Glutamatergic neuron (in vitro differentiated cells): ENCODE results near the gene HRH2. TPM values are rescaled to one million over a fixed set of nuclear protein-coding genes. Genes with fewer than 3 reads are reported as not detected.

ENCODE experiments used
- DNase-seq: peaks from one replicate; pipeline ENCODE4 v3.0.0; 2022
- H3K27ac Mint-ChIP-seq: one replicate; pipeline ENCODE4 v1.8.0; 2020; ENCODE audit warnings: mild to moderate bottlenecking, mixed read lengths, inconsistent platforms; ENCODE audit not compliant: unreplicated experiment
- H3K27me3 Mint-ChIP-seq: one replicate; pipeline ENCODE4 v1.8.0; 2020; ENCODE audit warnings: mild to moderate bottlenecking, moderate library complexity, mixed read lengths, inconsistent platforms; ENCODE audit not compliant: unreplicated experiment
- H3K36me3 Mint-ChIP-seq: one replicate; pipeline ENCODE4 v1.8.0; 2020; ENCODE audit warnings: mild to moderate bottlenecking, mixed read lengths, inconsistent platforms; ENCODE audit not compliant: unreplicated experiment
- H3K4me1 Mint-ChIP-seq: one replicate; pipeline ENCODE4 v1.8.0; 2020; ENCODE audit warnings: mild to moderate bottlenecking, low read depth, mixed read lengths, inconsistent platforms; ENCODE audit not compliant: unreplicated experiment
- H3K4me3 Mint-ChIP-seq: one replicate; pipeline ENCODE4 v1.8.0; 2020; ENCODE audit warnings: mild to moderate bottlenecking, mixed read lengths, inconsistent platforms; ENCODE audit not compliant: unreplicated experiment
- H3K9me3 Mint-ChIP-seq: one replicate; pipeline ENCODE4 v1.8.0; 2020; ENCODE audit warnings: mild to moderate bottlenecking, moderate library complexity, mixed read lengths, inconsistent platforms; ENCODE audit not compliant: unreplicated experiment
- total RNA-seq: library from RNA; stranded (reverse); fragmentation: NEBNext Ultra II Directional; extraction: Animal tissue kit (Norgen Biotek cat#: 25700); gene quantifications from one replicate; pipeline ENCODE4 v1.2.1, GENCODE V29; 2021; ENCODE audit not compliant: unreplicated experiment
- TF ChIP-seq, protein P1 (sequence below): fragments of 200-600 bp; sonication (generic); IDR thresholded peaks from one replicate; pipeline ENCODE4 v1.5.0; 2021; ENCODE audit not compliant: partially characterized antibody, unreplicated experiment

The HRH2 gene
- total RNA-seq, 1 donor from 2014 or later: not detected

DNA sequence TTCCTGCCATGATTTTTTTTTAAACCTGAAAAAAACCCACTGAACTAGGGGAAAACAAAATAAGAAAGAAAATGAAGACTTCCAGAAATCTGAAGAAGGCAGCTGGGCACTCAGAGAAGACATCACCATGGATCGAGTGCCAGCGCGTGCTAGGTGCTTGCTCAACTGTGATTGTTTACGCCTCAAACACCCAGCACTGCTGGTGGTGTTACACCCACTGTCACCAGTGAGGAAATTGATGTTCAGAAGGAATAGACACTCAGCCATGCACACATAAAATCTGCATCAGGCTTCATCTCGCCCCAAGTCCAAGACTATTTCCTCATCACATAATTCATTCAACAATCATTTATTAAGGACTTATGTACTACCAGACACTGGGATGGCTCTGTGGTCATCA is 82.1 kb downstream of the HRH2 start:
- DNase-seq: no peak
- Mint-ChIP-seq H3K27ac (no peak overlapping the region), H3K9me3 (no peaks in the 10 kb centered on the region), H3K36me3 (no peaks in the 10 kb centered on the region), H3K4me3 (no peak overlapping the region), H3K27me3 (peaks cover 11% of the 10 kb centered on the region), H3K4me1 (peaks cover 6% of the 10 kb centered on the region)
- TF ChIP-seq, protein P1, sequence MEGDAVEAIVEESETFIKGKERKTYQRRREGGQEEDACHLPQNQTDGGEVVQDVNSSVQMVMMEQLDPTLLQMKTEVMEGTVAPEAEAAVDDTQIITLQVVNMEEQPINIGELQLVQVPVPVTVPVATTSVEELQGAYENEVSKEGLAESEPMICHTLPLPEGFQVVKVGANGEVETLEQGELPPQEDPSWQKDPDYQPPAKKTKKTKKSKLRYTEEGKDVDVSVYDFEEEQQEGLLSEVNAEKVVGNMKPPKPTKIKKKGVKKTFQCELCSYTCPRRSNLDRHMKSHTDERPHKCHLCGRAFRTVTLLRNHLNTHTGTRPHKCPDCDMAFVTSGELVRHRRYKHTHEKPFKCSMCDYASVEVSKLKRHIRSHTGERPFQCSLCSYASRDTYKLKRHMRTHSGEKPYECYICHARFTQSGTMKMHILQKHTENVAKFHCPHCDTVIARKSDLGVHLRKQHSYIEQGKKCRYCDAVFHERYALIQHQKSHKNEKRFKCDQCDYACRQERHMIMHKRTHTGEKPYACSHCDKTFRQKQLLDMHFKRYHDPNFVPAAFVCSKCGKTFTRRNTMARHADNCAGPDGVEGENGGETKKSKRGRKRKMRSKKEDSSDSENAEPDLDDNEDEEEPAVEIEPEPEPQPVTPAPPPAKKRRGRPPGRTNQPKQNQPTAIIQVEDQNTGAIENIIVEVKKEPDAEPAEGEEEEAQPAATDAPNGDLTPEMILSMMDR: no peak

DNA sequence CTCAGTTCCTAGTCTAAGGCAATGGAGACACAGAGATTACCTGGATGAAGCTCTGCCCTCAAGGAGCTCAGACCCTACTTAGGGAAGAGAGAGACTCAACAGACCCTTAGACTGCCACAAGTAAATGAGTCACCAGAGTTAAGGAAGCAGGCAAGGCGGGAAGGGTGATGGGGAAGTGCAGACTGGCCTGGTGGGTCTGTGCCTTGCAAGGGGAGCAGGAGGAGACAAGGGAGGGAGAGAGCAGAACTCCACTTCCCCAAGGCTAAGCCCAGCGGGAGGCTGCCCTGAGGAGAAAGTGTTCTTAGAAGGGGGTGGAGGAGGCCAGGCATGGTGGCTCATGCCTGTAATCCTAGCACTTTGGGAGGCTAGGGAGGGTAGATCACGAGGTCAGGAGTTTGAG is 83.7 kb downstream of the HRH2 start:
- no peak overlapping the region for H3K27ac Mint-ChIP-seq
- H3K4me3 Mint-ChIP-seq: no peak overlapping the region
- peaks cover 6% of the 10 kb centered on the region for H3K4me1 Mint-ChIP-seq
- H3K27me3 Mint-ChIP-seq: peaks cover 11% of the 10 kb centered on the region
- H3K9me3 Mint-ChIP-seq: peaks cover 3% of the 10 kb centered on the region
- no peak for DNase-seq
- no peaks in the 10 kb centered on the region for H3K36me3 Mint-ChIP-seq
- TF ChIP-seq, protein P1: no peak

DNA sequence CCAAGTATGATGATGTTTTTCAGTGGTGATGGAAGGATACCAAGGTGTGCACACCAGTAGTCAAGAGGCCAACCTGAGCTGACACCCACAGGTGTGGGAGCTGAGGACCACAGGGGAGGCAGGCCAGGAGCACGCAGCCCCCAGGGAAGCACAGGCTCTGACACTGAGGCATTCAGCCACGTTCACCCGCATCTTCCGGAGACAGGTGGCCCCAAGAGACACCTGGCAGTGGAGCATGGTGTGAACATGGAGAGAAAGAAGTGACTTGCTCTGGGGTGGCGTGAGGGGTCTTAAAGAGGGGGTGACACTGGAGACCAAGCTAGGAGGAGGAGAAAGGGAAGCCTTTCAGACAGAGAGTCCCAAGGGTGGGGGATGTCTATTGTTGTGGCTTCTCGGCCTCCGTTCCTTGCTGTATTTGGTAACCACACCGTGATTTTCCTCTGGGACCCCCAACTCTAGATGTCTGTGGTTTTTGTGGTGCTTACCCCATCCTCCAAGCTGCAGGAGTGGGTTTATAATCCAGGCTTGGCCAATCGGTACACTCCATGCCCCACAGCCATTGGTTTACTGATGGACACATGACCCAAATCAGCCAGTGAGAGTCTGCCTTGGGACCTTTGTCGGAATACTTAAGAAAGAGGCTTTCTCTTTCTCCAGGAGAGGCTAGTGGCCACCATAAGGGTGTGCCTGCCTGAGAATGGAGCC is 84.6 kb downstream of the HRH2 start:
- no peak for DNase-seq
- Mint-ChIP-seq H3K9me3 (peaks cover 3% of the 10 kb centered on the region), H3K4me1 (peaks cover 13% of the 10 kb centered on the region), H3K36me3 (no peaks in the 10 kb centered on the region), H3K4me3 (no peak overlapping the region), H3K27me3 (peaks cover 11% of the 10 kb centered on the region), H3K27ac (no peak overlapping the region)
- TF ChIP-seq, protein P1: no peak

DNA sequence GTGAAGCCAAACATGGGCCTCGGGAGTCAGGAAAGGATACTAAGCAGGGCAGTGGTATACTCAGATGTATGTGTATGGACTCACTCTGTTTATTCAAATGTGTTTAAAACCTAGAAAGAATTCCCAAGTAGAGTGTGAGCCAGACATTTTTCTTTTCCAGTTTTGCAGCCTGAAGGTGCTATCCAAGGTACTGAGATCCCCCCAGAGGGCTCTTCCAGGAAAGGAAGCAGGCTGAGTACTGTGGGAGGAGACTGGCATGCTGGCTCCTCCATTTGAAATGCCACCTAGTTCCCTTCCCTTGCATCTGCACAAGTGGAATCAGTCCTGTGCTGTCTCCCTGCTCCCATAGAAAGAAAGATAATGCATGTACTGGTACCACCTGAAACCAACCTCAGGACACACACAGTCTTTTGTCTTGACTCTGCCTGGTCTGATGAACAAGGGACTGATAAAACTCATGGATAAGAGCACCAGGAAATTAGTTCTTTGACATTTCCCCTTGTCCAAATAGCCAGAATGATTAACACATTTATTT is 85.9 kb downstream of the HRH2 start:
- DNase-seq: no peak
- TF ChIP-seq, protein P1: no peak
- Mint-ChIP-seq H3K36me3 (no peaks in the 10 kb centered on the region), H3K4me1 (peaks cover 16% of the 10 kb centered on the region), H3K4me3 (no peak overlapping the region), H3K9me3 (peaks cover 3% of the 10 kb centered on the region), H3K27me3 (peaks cover 9% of the 10 kb centered on the region), H3K27ac (no peak overlapping the region)

DNA sequence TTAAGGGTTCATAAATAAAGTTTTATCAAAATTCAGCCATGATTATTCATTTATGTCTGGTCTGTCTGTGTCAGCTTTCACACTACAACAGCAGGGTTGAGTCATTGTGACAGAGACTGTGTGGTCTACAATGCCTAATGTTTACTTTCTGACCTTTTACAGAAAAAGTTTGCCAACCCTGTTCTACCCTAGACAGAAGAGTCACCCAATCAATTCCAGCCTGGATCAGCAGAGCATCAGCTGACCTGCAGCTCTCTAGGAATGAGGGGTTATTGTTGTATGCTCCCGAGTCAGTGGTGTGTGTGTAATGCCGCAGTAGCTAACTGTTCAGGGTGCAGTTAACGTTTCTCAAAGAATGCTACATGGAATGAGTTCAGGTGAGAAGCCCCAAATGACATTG is 87.3 kb downstream of the HRH2 start:
- H3K27ac Mint-ChIP-seq: no peak overlapping the region
- TF ChIP-seq, protein P1: no peak
- no peak for DNase-seq
- peaks cover 8% of the 10 kb centered on the region for H3K27me3 Mint-ChIP-seq
- H3K4me1 Mint-ChIP-seq: peaks cover 26% of the 10 kb centered on the region
- H3K36me3 Mint-ChIP-seq: no peaks in the 10 kb centered on the region
- peaks cover 5% of the 10 kb centered on the region for H3K9me3 Mint-ChIP-seq
- H3K4me3 Mint-ChIP-seq: no peak overlapping the region
